ENCODE measurements around the gene NUDC.
"Not testable (repeated sequence)": the region's sequence is repeated elsewhere in the genome, so short reads cannot be mapped to it uniquely, and the experiment has no call there.

The NUDC gene

DNA sequence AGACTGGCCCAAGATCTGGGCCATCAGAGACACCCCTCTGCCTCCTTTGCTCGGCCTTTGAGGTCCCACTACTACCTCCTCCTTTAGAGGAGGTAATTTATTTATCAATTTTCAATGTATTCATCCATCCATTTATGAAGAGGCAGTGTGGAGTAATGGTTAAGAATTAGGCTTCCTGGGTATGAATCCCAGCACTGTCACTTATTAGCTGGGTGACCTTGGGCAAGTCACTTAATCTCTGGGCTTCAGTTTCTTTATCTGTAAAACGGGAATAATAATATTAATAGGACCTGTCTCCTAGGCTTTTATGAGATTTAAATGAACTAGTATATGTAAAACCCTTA, 9.4 kb upstream of the NUDC start:
- no peak for DNase-seq

DNA sequence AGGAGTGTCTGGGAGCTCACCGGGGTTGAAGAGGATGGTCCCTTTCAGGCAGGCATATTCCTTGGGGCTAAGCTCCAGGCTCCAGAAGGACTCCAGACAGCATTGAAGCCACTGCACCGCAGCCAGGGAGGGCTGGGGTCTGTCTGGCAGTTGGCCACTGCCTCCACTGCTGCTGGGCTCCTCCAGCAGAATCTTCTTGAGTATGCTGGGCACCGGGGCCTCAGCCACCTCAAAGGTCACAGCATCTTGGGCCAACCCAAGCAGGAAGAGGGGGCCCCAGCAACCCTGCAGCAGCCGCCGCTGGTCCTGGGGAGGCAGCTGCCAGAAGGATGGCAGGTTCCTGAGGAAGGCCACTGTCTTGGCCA, 8.2 kb upstream of the NUDC start:
- no peak for DNase-seq

DNA sequence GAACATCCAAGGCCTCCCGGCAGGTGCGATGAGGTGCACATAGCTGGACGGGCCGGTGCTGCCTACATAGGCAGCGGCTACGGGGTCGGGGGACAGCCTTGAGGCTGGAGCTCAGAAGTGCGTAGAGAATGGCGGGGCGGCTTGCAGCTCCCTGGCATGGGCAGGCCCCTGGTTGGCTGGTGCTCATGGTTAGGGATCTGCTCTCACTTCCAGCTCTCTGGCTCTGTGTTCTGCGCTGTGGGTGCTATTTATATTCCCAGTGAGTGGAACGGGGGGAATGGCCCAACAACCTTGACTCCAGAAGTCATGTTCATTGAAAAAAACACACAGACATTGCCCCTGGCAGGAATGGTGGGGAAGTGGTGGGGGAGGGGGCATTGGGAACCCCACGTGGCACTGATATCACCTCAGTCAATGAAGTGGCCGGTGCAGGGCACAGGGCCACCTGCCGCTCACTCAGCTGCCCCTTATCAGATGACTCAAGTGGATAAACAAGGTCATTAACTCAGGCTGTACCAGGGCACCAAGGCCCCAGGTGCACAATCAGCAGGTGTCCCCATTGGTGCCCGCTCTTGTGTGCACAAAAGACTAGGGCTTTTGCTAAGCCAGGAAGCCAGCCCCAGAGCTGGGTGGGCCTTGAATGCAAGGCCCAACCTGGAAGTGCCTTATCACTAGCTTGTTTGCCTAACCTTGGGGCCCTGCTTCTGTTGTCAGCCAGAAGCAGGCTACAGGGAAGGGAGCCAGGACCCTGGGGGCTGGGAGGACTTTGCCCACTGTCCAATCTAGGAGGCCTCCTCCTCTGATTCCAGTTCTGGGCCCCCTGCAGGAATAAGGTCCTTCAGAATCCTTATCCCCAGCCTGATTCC, 7.6 kb upstream of the NUDC start, which contains the start of gene NR0B2:
NR0B2 (minus strand) TSS at position 222 of the 866 bp plus-strand sequence; CDS start at position 187, 35 bp downstream.
- DNase-seq: no peak

DNA sequence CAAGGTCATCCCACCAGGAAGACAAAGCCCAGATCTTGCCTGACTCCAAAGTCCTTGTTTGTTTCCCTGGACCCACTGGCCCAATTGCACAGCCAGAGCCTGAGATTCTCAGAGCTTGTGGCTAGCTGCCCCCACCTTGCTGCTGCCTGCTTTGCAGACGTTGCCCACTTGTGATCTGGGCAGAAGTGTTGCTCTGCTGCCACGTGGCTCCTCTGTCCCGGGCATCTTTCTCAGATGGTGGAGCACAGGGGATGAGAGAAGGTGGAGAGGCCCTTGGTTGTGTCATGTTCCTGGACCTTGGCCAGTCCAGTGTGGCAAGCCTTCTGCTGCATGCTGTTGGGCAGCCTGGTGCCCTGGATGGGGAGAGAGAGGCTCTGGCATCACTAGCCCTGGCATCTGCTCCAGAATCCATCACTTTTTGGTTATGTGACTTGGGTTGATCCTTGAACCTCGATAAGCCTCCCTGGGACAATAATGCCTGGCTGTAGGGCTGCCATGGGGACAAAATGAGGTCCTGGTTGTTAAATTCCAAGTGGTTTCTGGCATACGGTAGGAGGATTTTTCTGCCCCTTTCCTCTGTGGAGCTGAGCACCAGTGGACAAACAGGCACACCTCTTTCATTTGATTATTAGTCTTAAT, 6.2 kb upstream of the NUDC start:
- DNase-seq: no peak

DNA sequence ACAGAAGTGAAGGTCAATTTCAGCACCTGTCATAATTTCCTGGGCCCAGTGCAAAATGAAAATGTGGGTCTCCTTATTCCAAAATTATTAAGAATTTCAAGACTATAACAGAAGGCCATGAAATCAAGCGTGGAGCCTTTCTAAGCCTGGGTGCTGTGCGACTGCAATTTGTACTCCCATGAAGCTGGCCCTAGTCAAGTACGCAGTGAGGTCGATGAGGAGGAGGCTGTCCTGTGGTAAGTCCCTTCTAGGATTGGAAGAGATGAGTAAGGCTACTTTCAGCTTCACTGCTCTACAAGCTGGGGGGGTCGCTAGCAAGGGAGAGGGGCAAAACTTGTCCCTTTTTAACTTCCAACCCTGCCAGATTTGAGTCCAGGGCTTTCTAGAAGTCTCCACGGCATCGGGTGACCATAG, 410 bp upstream of the NUDC start:
- no peak for DNase-seq

DNA sequence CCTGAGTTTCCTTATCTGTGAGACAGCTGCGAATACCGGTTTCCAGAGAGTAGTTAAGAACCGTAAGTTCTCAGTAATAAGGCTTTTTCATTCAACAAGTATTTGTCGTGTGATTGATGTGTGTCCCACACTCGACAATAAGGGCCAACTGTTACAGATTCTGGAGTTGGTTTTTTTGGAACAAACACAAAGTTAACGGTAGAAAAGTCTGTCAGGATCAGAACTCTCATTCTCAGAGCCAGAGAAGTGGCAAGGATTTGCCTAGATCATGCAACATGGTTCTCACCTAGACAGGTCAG, 837 bp downstream of the NUDC start:
- DNase-seq: no peak

DNA sequence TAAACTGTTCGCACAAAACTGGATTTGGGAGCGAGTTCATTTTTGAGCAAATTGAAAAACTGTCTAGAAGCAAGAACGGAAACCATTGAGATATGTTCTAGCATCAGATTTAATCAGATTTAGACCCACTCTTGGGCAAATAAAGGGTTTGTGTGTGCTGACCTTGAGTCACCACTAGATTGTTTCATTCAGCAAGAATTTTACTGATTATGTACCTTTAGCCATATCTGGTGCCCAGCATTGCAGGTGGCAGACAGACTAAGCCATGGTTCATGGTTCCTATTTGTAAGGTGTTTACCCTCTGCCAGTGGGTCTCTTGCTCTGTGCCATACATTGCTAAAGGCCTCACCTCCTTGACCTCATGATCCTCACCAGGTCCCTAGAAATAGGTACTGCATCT, 1.4 kb downstream of the NUDC start:
- no peak for DNase-seq

DNA sequence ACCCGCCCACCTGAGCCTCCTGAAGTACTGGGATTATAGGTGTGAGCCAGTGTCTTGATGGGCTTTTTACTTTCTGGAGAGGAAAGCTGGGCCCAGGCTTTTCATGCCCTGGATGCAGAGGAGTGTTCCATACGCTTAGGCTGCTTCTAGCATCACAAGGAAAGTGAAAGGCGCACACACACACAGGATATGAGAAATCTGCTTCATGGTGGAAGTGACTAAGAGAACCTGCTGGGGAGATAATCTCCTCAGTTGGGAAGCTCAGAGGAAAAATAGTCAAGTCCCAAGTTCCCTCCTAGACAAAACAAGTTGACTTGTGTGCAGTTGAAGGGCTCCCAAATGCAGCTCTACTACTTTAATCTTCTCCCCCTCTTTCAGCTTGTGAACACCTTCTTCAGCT, 2.2 kb downstream of the NUDC start:
- DNase-seq: no peak

DNA sequence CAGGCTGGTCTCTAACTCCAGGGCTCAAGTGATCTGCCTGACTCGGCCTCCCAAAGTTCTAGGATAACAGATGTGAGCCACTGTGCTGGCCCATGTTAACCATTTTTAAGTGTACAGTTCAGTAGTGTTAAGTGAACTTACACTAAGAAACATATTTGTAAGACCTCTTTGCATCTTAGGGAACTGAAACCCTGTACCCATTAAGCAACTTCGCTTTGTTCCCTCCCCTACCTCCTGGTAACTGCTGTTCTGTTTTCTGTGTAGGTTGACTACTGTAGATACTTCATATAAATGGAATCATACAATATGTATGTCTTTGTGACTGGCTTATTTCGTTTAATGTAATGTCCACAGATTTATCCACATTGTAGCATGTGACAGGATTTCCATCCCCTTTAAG, 11.0 kb downstream of the NUDC start:
- DNase-seq: no peak

DNA sequence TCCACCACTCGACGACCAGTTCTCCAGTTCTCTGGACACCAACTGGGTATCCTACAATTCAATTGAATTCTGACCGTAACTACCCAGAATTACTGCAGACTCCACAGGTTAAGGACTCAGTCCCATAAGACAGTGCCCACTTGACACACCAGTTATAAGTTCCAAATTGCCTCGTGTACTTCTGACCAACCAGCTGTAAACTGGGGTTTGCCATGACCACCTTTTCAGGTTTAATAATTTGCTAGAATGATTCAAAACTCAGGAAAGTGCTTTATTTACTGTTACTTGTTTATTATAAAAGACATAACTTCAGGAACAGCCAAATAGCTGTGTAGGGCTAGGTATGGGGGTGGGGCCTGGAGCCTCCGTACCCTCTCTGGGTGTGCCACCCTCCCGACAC, 15.3 kb downstream of the NUDC start:
- no peak for DNase-seq

DNA sequence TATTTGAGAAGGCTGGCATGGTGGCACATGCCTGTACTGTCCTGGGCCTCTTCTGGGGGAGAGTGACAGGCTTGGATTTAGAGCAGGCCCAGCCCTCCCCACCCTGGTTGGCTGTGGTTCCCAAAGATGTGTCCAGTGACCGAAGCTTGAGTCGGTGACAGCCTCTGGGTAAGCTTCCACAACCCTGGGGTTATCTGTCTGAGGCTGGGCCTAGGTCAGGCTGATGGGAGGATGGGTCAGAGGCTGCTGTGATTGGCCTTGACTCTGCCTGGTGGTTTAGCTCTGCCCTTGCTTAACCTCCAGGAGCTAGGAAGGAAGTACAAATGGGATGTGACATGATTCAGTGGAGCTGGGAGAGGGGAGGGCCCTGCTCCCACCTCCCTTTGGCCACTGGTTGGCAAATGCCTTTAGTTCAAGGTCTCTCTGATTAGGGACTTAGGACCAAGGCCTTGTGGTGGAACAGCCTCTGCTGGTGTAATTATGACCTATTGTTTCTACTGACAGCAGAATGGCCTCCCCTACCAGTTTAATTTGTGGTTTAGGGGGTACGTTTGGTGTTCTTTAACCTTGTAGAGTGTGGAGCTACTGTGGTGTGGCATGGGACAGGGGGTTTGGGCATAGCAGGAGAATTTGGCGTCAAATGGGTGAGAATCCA, 16.6 kb downstream of the NUDC start:
- no peak for DNase-seq

DNA sequence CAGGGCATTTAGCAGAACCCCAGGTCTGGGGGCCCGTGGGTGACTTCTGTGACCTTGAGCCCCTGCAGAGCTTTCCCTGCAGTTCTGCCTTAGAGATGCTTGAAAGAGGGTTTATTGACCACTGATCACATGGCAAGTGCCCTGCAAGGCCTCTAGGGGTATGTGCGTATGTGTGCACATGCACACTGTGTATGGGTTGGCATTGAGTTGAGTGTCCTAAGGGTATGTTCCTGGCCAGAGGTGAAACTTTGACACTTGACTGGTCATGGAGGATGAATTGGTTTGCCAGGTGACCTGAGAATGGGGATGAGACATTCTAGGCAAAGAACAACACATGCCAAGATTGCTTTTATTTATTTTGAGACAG, 17.1 kb downstream of the NUDC start:
- no peak for DNase-seq

DNA sequence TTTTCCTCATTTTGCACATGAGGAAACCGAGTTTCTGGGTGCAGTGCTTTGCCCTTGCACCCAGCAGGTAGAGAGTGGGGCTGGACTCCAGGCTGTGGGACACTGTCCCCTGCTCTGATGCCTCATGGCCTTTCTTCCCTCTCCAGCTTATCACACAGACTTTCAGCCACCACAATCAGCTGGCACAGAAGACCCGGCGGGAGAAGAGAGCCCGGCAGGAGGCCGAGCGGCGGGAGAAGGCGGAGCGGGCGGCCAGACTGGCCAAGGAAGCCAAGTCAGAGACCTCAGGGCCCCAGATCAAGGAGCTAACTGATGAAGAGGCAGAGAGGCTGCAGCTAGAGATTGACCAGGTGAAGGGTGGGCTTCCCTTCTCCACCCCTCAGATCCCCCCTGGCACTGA, 19.8 kb downstream of the NUDC start:
- DNase-seq: no peak

DNA sequence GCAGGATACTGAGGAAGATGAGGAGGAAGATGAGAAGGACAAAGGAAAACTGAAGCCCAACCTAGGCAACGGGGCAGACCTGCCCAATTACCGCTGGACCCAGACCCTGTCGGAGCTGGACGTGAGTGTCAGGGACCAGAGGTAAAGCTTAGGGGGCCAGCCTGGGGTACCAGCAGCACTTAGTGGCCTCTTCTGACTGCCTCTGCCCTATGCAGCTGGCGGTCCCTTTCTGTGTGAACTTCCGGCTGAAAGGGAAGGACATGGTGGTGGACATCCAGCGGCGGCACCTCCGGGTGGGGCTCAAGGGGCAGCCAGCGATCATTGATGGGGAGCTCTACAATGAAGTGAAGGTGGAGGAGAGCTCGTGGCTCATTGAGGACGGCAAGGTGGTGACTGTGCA, 21.1 kb downstream of the NUDC start:
- DNase-seq: no peak

DNA sequence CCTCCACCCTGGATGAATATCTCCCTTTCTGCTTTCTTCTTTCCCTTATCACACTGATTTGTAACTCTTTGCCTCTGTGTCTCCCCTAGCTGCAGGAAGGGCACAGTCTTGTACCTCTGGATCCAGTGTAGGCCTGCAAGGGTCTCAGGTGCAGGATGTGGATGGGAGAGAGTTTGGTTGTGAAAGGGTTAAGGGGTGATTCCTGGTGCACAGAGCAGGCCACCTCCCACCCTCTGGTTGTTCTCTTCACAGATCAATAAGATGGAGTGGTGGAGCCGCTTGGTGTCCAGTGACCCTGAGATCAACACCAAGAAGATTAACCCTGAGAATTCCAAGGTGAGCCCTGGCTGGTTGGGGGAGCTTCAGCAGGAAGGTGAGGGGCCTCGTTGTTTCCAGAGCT, 23.6 kb downstream of the NUDC start:
- DNase-seq: no peak

DNA sequence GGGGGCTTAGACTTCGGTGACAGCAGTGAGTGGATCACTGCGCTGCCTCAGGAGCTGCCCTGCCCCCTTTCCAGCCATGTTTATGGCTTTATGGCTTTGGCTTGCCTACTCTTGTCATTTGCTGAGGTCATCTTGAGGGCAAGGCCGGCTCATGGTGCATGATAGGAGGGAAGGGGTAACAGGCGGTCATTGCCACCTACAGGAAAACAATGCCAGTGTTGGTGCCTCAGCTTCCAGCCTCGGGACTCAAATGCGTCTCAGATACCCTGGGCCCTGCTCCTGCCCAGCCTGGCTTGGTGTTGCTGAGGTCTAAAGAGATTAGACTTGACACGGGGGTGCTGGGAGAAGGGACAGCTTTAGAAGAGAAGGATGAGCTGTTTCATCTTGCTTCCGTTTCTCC, 24.2 kb downstream of the NUDC start:
- no peak for DNase-seq

DNA sequence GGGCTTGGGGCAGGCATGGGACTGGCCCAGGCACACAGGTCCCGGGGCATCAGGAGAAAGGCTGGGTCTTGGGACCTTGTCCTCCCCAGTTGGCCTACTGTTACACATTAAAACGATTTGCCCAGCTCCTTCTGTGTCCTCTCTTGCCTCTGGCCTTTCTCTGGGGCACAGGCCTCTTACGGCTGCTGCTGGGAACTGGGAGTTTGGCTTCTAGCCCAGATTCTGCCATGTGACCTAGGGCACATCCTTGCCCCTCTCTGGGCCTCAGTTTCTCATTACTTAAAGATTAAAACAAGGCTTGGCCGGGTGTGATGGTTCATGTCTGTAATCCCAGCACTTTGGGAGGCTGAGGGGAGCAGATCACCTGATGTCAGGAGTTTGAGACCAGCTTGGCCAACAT, 24.7 kb downstream of the NUDC start:
- DNase-seq: no peak

DNA sequence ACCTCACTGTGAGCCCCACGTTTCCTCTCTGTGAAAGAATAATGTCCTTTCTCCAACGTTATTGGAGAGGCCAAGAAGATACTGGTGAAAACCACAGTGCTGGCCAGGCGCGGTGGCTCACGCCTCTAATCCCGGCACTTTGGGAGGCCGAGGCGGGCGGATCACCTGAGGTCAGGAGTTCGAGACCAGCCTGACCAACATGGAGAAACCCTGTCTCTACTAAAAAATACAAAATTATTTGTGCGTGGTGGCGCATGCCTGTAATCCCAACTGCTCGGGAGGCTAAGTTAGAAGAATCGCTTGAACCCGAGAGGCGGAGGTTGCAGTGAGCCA, 27.1 kb downstream of the NUDC start:
- DNase-seq: not testable (repeated sequence)

DNA sequence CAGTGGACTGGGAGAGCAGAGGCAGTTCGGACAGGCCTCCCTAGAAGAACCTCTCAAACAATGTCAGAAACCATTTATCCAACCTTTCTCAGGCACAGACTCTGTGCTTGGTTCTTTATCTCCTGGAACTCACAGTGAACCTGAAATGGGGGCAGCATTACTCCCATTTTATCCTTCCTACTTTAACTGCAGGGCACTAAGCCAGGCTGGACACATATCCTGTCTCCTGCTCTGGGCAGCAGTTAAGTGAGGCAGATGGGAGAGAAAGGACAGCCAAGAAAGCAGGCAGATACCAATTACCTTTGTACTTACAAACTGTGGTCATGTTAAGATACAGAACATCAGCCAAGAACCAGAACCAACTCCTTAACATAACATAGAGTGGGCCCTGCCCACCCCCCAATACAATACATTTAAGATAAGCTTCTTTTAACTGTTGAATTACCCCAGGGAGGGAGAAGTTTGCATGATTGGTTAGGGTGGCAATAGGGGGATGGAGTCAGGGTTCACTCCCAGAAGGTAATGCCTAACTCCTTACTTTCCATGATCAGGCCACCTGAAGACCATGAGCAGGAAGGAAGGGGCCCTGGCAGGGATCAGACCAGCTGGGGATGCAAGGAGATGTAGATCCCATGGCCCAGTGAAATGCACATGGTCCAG, 27.9 kb downstream of the NUDC start:
- DNase-seq: no peak

DNA sequence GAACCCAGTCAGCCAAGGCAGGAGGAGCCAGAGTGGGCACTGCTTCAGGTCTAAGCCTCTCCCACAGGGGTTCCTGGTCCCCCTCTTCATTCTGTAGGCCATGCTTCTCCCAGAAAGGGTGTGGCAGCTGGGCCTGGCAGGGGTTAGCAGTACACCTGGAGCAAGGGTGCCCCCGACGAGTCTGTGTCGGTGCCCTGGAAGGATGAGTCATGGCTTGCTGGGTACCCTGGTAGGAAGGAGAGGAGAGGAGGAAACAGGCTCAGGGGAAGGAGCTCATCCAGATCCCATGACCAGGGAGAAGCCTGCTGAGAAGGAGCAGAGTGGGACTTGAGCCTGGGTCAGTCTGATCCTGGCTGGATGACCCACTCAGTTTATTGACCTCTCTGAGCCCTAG, 28.4 kb downstream of the NUDC start:
- DNase-seq: no peak

DNA sequence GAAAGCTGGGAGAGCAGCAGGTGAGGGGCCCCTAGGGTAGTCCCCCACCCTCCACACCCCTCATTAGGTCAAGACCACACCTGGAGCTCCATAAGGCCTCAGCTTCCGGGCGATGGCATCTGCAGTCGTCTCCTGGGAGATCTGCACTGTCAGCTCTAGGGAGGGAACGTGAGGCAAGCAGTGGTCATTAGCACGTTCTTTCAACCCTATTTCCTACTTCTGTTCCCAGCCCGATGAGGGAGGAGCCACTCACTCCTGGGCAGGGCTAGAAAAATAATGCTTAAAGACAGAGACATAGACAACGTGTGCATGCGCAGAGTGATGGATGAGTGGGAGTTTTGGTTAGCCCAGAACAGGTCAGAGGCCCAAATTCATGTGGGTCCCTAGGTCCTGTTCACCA, 29.1 kb downstream of the NUDC start:
- DNase-seq: no peak

DNA sequence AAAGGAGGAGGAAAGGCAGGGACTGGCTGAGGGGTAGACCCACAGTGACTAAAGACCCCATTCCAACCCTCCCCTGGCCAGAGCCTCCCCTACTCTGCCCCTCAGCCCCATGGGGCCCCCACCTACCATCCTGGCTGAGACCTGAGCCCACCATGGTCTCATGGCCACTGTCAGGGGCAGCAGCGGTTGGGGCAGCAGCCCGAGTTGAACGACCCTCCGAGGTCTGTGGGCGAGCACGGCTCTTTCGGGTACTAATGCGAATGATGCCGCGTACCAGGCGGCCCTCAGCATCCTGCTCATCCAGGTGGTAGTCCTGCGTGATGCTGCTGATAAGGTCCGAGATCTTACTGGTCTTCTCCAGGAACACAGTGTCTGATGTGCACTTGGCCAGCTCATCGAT, 29.7 kb downstream of the NUDC start:
- DNase-seq: no peak

DNA sequence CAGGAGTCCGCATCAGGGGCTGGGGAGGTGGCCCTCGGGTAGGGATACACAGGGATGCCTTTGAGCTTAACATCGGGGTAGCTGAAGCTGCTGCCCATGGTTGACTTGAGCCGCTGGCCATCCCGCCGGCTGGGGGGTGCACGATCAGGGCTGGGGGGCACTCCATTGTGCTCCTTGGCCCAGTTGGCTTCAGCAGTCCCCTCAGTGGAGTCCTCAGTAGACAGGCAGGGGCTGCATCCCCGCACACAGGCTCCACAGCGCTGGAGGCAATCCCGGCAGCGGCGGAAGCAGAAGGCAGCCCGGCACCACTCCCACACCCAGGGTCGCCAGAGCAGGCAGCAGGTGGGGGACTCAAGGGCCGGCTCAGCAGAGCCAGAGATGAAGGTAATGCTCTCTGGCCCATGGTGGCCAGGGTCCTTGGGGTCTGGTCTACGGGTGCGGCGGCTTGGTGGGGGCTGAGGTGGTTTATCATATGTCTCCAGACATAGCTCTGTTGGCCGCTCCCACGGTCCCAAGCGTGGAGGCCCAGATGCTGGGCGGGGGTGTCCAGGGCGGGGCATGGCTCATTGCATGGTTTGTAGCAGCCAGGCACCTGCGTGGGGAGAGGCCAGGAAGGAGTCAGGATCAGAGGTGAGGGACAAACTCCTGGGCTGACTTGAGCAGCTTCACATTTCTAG, 30.4 kb downstream of the NUDC start:
- DNase-seq: no peak

DNA sequence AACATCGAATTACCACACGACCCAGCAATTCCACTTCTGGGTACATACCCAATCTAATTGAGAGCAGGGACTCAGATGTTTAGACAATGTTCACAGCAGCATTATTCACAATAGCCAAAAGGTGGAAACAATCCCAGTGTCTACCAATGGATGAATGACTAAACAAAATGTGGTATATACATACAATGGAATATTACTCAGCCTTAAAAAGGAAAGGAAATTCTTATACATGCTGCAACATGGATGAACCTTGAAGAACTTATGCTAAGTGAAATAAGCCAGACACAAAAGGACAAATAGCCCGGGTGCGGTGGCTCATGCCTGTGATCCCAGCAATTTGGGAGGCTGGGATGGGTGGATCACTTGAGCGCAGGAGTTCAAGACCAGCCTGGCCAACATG, 31.8 kb downstream of the NUDC start:
- no peak for DNase-seq

All from activated T-cell treated with anti-CD3 and anti-CD28 coated beads, Interleukin-2, amount 50 U/mL, for 1 hour (primary cell).